Activated CD4-positive, alpha-beta T cell treated with anti-CD3 and anti-CD28 coated beads, Interleukin-2, amount 50 U/mL, for 4 hours (primary cell): ENCODE measurements around the gene DENND2A.
"Not testable (repeated sequence)": the region's sequence is repeated elsewhere in the genome, so short reads cannot be mapped to it uniquely, and the experiment has no call there.

ENCODE experiments used
- DNase-seq, 2 experiments: peaks; one replicate each; pipeline ENCODE4 v3.0.0-alpha.2; 2020

Gene DENND2A

DNA sequence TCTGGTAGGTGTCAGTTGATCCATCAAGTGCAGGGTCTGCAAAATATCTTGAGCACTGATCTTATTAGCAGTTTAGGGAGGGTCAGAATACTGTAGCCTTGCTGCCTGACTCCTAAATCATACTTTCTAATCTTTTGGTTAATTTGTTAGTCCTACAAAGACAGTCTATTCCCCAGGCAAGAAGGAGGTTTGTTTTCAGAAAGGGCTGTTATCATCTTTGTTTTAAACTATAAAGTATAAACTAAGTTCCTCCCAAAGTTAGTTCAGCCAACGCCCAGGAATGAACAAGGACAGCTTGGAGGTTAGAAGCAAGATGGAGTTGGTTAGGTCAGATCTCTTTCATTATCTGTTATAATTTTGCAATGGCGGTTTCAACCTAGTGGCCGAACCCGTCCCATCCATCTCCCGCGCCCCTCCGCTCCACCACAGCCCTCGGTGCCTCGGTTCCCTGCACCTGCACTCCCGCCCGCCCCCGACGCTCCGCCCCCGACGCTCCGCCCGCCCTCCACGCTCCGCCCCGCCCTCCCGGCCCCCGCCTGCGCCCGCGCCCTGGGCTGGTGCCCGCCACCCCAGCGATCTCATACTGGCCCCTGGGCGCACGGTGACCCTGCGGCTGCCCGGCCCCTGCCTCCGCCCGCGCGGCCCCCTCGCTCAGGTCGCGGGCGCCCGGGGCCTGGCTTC, 31.9 kb upstream of the DENND2A start, which contains the start of gene ADCK2:
ADCK2 (plus strand) TSS at position 564 of the 681 bp plus-strand sequence. CDS start 386 bp downstream, outside the sequence.
- peak; percentile 50 to 54 for DNase-seq

DNA sequence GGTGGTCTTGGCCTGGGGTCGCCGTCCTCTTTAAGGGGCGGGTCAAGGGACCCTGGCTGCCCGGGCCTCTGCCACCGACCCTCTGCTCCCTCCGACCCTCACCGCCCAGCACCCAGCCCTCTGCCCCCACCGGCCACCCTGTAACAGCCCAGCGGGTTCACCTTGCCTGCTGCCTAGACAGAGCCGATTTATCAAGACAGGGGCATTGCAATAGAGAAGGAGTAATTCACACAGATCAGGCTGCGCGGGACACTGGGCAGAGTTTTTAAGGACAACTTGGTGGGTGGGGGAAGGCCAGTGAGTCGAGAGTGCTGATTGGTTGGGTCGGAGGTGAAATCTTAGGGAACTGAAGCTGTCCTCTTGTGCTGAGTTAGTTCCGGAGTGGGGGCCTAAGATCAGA, 31.4 kb upstream of the DENND2A start:
- no peak for DNase-seq

GRCh38 chr7:140670343-140670935, 29.8 kb upstream of the DENND2A start:
- DNase-seq: no peak

DNA sequence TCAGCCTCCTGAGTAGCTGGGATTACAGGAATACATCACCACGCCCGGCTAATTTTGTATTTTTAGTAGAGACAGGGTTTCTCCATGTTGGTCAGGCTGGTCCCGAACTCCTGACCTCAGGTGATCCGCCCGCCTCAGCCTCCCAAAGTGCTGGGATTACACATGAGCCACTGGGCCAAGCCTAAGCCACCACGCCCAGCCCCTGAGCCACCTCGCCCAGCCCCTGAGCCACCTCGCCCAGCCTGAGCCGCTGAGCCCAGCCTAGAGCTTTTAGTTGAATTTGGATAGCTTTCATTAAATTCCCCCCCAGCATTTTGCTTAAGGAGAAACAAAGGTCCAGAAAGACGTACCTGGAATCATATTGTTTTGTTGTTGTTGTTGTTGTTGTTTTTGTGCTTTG, 29.2 kb upstream of the DENND2A start:
- not testable (repeated sequence) for DNase-seq

DNA sequence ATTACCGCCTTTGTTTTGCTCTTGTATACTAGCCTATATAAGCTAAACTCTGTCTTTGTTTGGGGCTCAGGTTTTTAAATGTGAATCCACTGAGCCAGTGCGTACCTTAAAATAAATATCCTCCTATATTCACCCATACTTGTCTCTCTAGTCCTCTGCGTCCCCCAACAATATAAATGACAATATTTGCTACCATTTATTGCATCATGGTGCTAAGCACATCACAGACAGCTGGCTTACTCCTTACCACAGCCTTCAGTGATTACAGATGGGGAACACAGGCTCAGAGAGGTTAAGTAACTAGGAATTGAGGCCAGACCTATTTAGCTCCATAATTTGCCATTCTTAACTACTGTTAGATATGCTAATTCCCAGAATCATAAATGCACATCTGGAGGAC, 28.7 kb upstream of the DENND2A start:
- DNase-seq: no peak

DNA sequence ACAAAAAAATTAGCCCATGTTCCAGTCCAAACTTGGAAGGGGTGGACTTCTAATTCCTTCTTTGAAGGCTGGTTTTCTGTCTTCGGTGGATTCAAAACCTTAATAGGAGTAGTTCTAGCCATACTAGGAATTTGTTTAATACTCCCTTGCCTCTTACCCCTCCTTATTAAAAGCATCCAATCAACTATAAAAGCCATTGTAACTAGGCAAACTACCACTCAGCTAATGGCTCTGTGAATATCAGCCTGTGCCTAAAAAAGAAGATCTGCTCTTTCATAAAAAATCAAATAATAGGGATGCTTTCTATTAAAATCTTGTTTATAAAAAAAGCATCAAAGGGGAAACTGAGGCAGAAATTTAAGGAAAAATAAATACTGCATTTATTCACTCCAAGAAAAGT, 28.0 kb upstream of the DENND2A start:
- no peak for DNase-seq

DNA sequence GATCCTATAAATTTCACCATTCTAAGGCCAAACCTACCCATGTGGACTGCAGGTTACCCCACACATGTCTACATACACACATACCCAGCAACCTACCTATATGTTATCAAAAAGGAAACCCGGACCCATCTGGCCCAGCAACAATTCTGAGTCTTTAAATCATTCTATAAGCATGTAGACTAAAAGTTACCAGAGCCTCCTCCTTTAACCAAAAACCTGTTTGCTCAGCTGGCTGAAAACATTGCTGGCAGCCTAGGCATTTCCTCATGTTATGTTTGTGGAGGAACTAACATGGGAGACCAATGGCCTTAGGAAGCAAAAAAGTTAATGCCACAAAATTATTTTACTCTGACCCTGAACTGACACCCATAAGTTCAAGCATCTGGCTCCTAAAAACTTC, 26.9 kb upstream of the DENND2A start:
- no peak for DNase-seq

DNA sequence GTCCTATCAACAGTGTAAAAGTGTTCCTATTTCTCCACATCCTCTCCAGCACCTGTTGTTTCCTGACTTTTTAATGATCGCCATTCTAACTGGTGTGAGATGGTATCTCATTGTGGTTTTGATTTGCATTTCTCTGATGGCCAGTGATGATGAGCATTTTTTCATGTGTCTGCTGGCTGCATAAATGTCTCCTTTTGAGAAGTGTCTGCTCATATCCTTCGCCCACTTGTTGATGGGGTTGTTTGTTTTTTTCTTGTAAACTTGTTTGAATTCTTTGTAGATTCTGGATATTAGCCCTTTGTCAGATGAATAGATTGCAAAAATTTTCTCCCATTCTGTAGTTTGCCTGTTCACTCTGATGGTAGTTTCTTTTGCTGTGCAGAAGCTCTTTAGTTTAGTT, 22.3 kb upstream of the DENND2A start:
- DNase-seq: not testable (repeated sequence)

GRCh38 chr7:140661124-140661523, 20.5 kb upstream of the DENND2A start:
- no peak for DNase-seq

DNA sequence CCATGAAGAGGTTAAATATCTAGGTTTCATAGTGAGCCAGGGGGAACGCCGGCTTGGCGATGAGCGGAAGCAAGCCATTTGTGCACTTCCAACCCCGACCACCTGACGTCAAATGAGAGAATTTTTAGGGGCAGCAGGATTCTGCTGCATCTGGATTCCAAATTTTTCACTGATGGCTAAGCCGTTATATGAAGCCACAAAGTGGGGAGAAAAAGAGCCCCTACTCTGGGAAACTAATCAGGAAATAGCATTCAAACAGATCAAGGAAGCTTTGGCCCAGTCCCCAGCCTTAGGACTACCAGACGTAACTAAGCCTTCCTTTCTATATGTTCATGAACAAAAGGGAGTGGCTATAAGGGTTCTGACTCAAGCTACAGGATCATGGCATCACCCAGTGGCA, 19.2 kb upstream of the DENND2A start:
- DNase-seq: no peak

DNA sequence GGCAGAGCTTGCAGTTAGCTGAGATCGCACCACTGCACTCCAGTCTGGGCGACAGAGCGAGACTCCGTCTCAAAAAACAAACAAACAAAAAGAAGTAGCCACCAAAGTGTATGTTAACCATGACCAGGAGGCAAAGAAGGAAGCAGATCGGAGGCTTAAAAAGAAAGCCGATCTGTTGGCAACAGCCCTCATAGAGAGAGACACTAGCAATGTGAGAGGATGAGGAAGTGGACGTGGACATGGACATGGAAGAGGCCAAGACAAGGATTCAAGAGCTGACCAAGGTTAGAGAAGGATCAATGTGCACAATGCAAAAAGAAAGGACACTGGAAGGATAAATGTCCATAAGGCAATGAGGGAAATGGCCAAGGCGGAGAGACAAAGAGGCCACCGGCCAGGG, 17.3 kb upstream of the DENND2A start:
- DNase-seq: no peak

- peak; percentile 21 for DNase-seq
Measured at GRCh38 chr7:140656548-140657515, 16.2 kb upstream of the DENND2A start.

DNA sequence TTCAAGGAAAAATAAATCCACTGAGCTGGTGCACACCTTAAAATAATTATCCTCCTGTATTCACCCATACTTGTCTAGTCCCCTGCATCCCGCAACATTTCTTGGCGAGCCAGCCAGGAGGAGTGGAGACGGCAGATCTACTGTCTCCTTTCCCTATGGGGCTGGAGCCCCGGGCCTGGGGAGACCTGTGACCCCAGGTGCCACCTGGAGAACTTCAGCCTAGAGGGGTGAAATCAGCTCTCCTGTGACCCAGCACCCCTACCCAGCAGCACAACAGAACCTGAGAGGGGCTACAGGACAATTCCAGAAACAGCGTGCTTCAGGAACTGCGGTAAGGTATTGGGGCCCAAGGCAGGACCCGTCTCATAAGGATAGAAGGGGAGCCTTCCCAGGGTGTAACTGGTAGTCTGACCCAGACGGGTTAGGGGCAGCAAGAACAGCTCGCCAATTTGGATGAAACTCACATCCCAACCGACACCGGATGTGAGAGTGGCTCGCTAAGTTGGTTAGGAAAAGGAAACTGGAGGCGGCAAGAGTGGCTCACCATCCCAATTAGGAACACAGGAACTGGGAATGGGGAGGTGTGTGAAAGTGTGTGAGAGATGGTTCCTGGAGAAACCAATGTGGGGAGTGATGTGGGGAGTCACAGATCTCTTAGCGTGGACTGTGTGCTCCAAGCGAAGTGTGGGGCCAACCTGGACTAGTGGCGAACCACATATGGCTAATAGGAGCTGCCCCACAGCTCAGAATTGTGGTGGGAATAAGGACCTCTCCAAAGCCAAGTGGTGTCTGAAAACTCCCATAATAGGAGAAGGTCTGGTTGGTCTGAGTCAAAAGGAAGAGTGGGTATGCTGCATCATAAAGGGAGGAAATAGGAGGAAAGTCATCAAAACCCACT, 15.1 kb upstream of the DENND2A start:
- no peak for DNase-seq

- no peak for DNase-seq
Measured at GRCh38 chr7:140654661-140655060, 14.0 kb upstream of the DENND2A start.

DNA sequence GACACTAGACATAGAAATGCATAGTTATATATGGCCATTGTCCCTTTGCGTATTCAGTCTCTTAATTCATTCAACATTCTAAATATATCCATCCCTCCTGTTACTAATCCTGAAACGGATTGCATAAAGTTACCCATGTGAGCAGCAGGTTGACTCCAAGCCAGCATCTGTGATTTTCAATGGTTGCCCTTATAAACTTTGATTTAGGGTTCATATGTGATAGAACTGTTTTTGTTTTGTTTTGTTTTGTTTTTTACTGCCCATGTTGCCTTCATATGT, 13.4 kb upstream of the DENND2A start:
- no peak for DNase-seq

GRCh38 chr7:140653319-140654108, 12.9 kb upstream of the DENND2A start:
- DNase-seq: no peak

DNA sequence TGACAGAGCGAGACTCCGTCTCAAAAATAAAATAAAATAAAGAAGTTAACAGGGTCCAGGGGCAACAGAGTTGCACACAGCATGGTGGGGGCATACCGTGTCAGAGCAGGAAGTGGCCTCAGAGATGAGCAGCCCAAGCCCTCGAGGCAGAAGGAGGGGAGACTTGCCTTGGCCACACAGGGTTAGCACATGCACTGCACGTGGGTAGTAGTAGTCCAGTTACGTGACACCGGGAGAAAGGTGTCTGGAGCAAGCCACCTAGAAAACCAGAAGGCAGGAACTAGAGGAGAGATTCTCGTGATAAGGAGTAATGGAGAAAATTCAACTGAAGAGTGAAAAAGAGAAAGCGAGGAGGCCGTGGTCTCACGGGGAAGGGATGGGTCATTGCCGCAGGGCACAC, 9.8 kb upstream of the DENND2A start:
- DNase-seq: no peak

DNA sequence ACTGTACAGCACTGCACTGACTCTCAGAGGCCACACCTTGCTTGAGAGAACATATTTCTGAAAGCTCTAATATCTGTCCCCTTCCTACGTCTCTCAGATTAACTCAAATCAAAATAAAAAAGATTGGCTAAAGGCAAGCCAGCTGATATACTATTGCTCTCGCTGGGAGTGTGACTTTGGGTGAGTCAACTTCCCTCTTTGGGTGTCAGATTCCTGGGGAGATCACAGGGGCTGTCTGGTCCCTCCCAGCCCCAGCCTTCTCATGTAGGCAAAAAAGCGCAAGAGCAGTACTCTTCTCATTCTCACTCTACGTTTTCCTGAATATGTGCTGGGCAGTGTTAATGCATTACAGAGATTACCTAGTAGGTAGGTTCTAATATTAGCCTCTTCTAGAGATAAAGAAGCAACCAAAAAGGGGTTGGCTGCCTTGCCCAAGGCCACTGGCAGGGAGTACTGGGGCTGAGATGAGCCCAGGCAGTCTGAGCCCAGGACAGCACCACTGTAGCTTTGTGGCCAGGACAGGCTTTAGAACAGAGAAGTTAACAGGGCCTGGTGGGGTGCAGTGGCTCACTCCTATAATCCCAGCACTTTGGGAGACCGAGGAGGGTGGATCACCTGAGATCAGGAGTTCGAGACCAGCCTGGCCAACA, 9.1 kb upstream of the DENND2A start:
- no peak for DNase-seq

DNA sequence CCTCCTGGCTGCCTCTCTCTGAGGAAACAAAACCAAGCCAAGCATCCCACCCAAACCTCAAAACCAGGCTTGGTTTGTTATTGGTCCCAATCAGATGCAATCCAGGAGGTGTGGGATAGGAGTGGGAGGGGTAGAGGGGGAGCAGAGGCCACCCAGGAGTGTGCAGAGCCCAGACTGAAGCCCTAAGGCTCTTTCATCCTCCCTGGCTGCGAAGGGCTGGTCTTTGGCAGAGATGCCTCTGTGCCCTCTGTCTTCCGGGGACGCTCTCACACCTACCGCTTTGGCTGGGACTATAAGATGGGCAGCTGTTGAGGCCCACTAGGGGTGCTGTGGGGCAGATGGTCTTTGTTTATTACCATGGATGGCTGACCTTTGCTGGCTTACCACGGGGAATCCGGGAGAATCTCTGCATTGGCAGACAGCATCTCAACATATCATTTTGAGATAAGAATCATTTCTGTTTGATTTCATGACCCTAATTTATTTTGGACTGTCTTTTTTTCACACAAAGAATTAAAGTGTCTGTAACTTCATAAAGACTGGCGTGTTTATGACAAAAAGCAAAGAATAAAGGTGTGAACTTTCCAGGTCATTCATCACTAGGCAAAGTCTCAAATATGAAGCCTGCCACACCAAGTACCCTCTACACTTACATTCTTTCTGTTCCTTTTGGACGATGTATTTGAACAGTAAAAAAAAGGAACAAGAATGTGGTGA, 6.5 kb upstream of the DENND2A start:
- DNase-seq: peak in 1 of 2 experiments; percentile 14

- DNase-seq: no peak
Measured at GRCh38 chr7:140645166-140645900, 4.7 kb upstream of the DENND2A start.
